ENCODE measurements around the gene BNIP3. TPM values are rescaled to one million over a fixed set of nuclear protein-coding genes. Genes with fewer than 3 reads are reported as not detected.

BNIP3 gene
- total and polyA plus RNA-seq, 2 of the 13 experiments (the other 11 are each of a cell fraction or from before 2014, with no cell fraction given), result 73.7 to 223 TPM

- TF ChIP-seq ZHX2 (IDR thresholded peaks at IDR 0.05; ENCODE audit: low read depth), result no peak
- no peak for TF ChIP-seq ZHX2 (CRISPR knock-in tag; IDR thresholded peaks at IDR 0.05; ENCODE audit: borderline replicate concordance)
- TF ChIP-seq FOXK2 (IDR thresholded peaks at IDR 0.05), result no peak
- TF ChIP-seq ZNF598 (CRISPR knock-in tag; IDR thresholded peaks at IDR 0.05; ENCODE audit: borderline replicate concordance), result 0 out of 2 replicates have a peak, but pooled peaks have one; percentile 52
- peak; percentile 24; the same call in 1 of the 2 replicates for TF ChIP-seq HDAC2 (CRISPR knock-in tag; IDR thresholded peaks at IDR 0.05)
- TF ChIP-seq NFE2L2 (IDR thresholded peaks at IDR 0.05; ENCODE audit: low read length), result no peak
- TF ChIP-seq ZNF549 (CRISPR knock-in tag; IDR thresholded peaks at IDR 0.05), result no peak
- peak; percentile 47; the same call in 1 of the 2 replicates for TF ChIP-seq ZNF768 (CRISPR knock-in tag; IDR thresholded peaks at IDR 0.05)
- no peak for TF ChIP-seq THAP8 (CRISPR knock-in tag; IDR thresholded peaks at IDR 0.05; ENCODE audit: borderline replicate concordance)
- 0 out of 2 replicates have a peak, but pooled peaks have one; percentile 24 for TF ChIP-seq SMAD3 (CRISPR knock-in tag; IDR thresholded peaks at IDR 0.05)
- no peak for TF ChIP-seq ZNF33A (CRISPR knock-in tag; IDR thresholded peaks at IDR 0.05; ENCODE audit: borderline replicate concordance)
- no peak for TF ChIP-seq ISL2 (CRISPR knock-in tag; IDR thresholded peaks at IDR 0.05)
- no peak for TF ChIP-seq BRCA1 (CRISPR knock-in tag; IDR thresholded peaks at IDR 0.05)
- TF ChIP-seq CBX5 (CRISPR knock-in tag; IDR thresholded peaks at IDR 0.05; ENCODE audit: borderline replicate concordance), result peak; percentile 54; the same call in 1 of the 2 replicates
- no peak for TF ChIP-seq ADNP (CRISPR knock-in tag; IDR thresholded peaks at IDR 0.05)
- no peak for TF ChIP-seq NONO (IDR thresholded peaks at IDR 0.05)
- no peak for TF ChIP-seq NONO (CRISPR knock-in tag; conservative IDR thresholded peaks at IDR 0.05)
- no peak for TF ChIP-seq ZNF224 (CRISPR knock-in tag; IDR thresholded peaks at IDR 0.05)
- TF ChIP-seq NKX3-1 (CRISPR knock-in tag; IDR thresholded peaks at IDR 0.05), result no peak
Measured at GRCh38 chr10:132023092-132023811, 41.5 kb upstream of the BNIP3 start (continued).

Measured in HepG2 (cell line).